ENCODE results near the gene MEGF11.

Gene MEGF11

DNA sequence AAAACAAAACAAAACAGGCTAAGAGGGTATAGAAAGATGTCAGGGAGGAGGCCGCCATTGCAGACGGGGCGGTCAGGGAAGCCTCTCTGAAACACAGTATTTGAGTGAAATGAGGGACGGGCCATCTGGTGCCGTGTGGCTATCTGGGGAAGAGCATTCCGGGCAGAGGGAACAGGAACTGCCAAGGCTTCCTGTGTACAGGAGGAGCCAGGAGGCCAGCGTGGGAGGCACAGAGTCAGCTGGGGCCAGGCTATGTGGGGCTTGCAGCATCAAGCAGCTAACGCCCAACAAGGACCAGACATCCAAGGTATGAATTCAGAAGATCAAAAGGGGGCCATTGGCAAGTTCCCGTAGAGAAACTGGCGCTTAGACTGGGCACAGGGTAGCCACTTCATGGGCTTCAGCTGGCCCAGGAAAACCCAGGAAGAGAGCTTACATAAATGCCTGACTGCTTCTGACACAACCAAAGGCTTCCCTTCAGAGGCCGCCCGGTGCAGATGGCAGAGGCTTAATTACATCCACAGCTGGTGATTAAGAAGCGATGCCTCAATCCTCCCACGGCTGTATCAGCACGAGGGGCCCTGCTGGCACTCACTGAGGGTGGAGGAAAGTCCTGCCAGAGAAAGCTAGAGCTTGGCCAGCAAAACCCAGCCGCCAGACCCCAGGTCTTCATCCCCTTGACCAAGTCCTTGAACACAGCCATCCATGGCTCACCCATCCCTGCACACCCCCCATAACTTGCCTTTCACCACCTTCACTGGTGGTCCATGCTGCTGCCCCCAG is 144.9 kb downstream of the MEGF11 start:
- DNase-seq: no peak

DNA sequence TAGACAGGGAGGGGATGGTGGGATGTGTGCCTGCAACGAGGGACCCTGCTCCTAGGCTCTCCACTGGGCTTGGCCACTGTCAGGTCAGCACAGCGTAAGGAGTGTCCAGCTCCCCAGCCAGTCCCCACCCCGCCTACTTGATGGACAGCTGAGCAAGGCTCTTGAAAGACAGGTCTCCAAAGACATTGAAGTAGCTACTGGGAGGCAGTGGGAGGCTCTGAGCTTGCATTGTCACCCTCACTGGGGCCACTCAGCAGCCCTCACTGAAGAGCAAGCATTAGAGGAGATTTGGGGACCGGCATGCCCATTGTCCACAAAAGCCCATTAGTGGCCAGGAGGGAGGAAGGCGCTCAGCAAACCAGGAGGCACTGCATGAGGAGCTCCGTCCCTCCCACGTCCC is 146.5 kb downstream of the MEGF11 start:
- no peak for DNase-seq

DNA sequence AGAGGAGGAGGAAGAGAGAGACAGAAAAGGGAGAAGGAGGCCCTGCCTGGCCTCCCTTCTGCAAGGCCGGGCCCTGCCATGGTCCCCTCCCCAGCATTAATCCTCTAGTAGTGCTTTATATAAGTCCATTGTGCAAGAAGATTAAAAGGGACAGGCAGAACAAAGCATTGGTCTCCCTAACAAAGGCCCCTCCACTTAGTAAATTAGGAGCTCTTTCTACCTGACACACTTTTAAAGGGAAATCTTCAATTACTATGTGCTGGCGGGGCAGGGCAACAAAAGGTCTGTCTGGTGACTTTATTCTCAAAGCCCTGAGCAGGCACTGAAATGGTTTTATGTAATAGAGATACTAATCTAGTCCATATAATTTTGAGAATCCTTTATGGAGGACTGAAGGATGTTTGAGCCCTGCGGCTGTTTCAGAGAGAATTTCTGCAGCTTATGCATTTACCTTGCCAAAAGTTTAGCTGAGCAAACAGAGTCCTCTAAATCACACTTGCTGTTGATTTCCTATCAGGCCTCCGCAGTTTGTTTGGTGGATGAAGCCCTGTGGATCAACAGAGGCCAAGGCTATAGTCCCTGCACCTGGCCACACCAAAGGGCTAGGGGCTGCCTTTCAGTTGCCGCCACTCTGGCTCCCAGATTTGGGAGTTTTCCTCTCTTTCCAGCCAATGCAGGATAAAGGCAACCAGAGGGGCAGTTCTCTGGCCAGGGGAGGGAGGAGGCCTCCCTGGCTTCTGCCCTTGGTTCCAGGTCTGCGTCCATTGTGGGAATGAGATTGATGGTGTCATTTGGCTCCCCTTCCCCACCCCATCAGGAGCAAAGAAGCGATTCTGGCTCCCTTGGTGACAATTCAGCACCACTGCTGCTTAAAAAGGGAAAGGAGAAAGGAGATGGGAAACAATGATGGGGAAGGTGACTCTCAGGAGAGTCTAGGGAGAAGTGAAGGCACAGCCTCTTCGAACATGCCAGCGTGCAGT is 148.0 kb downstream of the MEGF11 start:
- DNase-seq: no peak

DNA sequence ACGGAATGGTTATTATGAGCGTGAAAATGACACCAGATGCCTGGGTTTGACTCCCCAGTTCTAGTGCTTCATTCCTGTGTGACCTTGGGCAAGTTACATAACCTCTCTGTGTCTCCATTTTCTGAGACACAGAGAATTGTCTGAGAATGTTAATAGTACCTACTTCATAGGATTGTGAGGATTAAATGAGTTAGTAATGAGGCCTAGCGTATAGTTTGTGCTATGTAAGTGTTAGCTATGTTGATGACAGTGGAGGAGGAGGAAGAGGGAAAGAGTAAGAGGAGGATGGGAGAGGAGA is 150.3 kb downstream of the MEGF11 start:
- DNase-seq: no peak

DNA sequence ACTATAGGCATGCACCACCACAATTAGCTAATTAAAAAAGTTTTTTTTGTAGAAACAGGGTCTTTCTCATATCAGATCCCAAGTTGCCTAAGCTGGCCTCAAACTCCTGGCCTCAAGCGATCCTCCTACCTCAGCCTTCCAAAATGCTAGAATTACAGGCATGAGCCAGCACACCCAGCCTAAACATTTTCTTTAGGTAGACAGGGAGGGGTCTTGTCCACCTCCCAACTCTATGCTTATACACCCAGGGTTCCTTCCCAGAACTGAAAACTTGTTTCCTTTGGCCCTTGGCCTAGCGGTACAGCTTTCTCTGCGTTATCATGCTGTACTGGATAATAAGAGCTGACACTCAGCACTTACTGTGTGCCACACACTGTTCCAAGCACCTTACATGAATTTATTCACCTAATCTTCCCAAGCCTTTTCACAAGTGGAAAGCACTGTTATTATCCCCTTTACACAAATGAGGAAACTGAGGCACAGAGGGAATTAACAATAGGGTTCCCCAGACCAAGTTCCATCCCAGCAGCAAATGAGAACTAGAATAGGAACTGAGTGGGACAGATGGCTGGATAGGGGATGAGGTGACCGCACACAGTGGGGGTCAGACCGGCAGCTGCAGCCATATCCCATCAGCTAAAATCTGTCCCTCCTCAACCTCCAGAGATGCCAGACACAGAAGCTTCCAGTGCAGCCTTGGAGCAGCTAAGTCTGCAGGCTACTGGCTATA is 150.8 kb downstream of the MEGF11 start:
- DNase-seq: no peak

DNA sequence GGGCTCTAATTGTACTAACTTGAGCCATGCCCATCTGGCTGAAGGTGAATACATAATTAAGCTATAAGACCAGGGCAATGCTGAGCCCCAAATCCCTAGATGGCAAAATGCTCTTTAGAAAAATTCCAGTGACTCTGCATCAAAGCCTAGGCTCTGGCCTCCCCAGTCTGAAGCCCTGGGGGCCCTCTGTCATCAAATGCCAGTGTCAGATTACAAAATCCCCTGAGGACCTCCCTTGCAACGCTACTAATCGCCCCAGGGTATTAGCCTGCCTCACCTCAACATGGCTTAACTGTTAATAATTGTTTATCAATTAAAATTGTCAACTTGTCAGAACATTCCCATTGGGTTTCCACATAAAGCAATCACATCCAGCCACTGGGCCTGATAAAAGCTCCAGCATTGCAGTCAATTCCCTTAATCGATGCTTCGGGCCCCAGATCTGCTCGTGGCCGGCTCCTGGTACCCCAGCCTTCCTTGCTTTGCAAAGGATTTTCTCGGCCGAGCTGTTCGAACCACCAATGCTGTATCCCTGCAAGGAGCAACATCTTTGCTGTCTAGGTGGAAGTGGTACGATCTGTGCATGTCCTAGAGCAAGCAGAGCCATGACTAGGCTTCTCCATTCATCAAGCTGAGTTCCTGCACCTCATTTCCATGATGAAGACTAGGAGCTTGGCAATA is 151.7 kb downstream of the MEGF11 start:
- DNase-seq: no peak

DNA sequence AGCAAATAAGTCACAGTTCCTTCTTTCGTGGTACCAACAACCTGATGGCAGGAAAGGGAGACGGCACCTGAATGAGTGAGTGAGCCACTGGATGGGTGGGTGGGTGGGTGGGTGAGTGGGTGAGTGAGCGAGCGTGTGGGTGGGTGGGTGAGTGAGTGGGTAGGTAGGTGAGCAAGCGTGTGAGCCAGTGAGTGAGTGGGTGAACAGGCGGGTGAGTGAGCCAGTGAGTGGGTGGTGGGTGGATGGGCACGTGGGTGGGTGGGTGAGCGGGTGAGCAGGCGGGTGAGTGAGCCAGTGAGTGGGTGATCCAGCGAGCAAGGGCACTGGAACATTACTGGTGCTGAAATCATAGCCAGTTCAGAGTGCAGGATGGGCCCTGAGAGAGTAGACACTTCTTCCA is 152.8 kb downstream of the MEGF11 start:
- no peak for DNase-seq

DNA sequence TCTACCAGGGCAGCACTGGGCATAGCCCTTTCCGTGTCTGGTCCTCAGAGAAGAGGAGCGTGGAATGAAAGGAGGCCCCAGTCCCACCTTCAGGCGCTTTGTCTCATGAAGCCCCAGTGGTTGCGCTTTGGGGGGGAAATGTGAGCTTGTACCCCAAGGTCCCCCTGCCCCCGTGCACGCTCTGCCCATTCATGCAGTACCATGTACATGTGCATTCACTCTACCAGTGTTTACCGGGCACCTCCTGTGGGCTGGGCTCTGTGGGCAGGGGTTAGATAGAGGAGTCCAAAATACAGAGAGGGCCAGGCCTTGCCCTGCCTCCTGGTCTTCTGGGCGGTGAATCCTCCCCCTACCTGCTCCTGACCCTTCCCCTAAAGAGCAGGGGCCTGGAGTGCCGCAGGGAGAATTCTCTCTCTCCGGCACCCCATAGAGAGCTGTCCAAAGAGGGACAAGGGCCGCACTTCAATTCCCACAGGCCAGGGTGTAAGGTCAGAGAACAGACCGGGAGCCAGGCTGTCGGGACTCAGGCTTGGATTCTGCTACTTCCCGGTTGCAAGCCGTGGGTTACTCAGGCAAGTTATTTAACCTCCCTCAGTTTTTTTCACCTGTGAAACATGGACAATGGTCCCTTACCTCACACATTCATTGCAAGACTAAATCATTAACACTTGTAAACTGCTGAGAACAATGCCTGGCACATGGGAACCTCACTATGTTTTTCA is 153.4 kb downstream of the MEGF11 start:
- no peak for DNase-seq

DNA sequence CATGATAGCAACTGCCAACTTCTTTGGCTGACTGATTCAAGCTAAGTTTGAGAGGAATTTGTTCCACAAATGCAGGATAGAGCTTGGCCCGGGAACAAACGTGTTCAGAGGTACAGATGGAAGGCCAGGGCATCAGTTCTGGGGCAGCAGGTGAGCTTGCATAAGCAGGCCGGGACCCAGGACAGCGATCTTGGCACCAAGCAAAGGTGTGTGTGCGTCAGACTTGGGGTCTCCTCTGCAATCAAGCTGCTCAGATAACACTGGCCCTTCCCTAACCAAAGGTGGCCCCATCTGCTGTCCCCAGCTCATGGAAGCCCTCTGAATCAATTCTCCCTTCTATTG is 155.6 kb downstream of the MEGF11 start:
- no peak for DNase-seq

DNA sequence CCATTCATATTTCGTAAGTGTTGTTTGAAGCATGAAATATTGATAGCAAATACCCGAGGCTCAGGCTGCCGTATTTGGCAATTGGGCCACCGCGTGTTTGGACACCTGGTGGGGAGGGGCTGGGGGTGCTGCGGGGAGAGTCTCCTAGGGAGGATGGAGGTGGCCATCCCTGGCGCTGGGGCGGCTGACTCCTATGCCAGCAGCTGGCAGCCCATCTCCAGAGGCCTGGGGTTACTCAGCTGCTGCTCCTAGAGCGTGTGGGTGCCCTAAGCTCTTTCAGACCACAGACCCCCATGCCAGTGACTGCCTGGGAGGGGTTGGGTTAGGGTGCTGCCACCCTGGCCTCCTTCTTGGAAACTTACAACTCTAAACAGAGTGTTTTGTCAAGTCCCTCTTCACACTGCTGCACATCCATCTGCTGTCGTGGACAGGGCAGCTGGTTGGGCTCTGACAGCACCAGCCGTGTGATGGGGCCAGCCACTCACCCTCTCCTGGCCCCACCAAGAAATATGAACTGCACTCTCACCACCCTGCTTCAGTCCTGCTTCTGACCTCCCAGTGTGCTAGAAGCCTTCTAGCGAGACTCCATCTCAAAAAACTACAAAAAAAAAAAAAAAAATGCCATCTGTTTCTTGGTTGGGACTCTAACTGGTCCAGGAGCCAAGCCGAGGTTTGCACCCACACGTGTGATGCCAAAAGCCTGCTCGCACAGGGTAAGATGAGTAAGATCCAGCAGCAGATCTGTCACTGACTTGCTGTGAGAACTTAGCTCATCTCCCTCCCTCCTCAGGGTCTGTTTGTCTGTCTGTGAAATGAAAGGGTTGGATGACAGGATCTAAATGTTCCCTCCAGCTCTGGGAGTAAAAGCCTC is 156.2 kb downstream of the MEGF11 start:
- DNase-seq: no peak

DNA sequence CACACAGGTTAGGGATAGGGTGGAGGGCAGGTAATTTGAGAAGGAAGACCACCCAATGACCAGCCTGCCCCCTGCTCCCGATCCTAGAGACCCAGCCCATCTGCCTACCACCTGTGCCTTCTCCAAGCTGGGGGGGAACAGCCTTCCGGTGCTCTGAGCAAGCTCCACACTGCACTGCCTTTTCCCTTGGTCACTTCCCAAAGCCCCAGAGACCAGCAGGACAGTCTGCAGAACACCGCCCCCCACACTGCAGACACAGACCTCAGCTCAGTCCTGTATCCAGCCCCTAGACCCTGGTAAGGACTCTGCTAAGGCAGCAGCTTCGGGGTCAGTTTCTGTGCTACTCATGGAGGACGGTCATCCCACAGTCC is 156.9 kb downstream of the MEGF11 start:
- DNase-seq: no peak

DNA sequence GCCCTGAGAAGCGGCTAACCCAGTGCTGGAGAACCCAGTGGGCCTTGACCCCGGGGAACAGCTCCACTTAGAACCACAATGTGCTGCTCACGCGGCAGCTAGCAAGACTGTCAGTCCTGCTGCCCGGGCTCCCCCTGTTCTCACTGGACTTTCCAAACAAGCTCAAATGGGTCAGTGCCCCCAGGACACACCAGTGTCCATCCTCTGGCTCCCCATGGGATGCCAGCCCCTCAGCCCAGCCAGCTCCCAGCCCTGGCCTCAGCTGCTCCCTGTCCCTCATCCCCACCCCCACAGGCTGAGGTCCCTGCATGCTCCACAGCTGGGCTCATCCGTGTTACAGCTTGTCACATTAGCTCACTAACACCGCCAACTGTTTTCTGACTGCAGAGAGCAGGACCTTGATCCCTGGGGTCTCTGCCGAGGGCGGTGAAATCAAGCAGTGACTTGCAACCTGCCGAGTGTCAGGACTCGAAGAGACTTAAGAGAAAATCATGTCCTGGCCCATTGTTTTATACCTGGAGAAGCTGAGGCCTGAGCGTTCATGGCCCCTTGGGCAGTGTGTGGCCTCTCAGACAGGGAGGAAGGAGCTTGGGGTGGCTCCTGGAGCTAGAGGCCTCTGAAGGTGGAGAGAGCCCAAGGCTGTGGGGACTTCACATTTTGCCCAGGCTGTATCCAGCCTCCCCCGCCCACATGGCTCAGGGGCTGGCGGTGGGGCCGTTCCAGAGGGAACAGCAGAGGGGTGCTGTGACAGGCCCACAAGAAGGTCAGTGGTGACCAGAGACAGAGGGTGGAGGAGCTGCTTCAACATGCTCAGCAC is 157.5 kb downstream of the MEGF11 start:
- no peak for DNase-seq

DNA sequence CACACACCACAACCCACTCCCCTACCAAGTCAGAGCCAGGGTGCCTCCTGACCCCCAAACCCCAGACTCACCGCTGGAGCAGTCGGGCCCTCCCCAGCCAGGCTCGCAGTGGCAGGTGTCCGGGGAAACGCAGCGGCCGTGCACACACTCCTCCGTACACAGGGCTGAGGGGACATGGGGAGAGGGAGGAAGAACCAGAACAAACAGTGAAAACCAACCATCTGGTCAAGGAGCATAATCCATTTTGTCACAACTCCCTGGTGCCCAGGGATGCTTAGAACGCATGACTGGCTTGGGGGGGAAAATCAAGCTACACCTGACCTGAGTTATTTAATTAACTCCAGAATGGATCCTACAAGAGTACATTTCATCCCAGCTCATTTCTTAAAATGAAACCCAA is 159.2 kb downstream of the MEGF11 start:
- no peak for DNase-seq

DNA sequence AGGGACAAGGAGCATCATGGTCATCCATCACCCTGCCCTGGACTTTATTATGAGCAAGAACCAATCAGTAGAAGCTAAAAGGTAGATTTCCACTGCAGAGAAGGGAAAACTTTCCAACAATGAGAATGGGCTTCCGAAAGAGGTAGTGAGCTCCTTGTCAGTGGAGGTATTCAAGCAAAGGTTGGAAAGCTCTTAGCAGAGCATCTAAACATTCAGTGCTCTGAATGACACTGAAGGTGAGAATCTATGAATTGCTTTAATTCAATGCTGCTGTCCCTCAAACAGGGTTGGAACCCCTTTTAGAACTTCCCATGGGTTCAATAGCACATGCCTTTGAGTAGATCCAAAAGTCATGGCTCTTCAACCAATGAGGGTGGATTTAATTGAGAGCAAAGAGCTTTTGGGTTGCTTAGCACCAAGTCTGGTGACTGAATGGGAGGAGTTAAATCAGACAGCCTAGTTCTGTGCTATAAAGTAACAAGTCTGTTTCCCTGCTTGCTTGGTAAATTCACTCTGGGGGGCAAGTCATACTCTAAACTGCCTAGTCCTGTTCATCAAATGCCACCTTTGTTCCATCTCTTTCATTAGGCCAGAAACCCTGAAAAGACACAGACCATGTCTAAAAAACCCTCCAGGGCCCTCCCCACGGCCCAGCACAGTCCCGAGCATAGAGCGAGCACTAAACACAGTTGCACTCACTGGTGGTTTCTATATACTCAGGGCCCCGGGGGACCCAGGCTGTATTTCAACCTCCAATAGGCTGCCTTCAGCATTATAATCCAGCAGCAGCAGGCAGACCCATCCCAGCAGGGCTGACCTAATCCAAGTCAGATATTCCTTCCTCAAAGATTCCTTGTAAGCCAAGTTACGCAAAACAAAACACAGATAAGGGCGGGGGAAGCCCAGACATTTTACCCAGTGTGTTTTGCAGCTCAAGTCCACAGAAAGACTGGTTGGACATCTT is 161.2 kb downstream of the MEGF11 start:
- DNase-seq: no peak

DNA sequence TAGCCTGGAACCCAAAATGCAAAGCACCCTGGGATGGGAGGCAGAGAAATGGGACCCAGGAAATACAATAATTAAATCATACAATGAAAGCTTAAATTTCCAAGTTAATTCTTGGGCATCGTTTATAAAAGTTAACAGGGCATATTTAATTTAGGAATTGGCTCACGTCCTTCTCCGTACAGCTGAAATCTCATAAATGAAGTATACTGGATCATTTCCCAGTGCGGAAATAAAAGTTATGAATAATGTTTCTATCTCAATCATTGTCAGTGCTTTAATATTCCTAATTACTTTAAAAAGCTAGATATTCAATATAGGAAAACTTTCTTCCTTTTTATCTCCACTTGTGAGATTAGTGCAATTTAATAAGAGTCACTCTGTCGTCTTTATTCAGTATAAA is 164.0 kb downstream of the MEGF11 start:
- no peak for DNase-seq

DNA sequence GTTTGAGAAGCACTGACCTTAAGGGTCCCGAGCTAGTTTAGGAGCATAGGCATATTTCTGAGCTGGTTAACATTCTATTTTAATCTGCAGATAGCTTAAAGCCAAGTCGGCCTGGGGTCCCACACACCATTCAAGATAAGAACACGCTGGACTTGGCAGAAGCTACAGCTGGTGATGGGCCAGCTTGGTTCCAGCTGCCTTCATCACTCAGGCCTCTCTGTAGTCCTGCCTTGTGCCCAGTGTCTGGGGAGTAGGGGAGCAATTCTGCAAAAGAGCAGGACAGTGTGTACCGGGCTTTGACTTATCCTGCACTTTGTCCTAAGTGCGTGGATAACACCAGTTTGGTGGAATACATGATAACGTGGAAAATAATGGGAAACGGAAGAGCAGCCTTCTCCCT is 164.5 kb downstream of the MEGF11 start:
- DNase-seq: no peak

DNA sequence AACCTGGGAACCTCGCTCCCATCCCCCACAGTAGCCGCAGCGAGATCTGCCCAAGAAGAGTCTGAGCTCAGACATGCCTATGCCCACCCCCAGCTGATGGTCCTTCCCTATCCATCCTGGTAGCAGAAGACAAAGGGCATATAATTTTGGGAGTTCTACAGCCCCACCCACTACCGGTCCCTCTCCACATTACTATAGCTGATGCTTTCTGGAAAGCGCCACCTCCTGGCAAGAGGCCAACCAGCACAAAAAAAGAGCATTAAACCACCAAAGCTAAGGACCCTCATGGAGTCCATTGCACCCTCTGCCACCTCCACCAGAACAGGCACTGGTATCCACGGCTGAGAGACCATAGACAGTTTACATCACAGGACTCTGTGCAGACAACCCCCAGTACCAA is 168.4 kb downstream of the MEGF11 start:
- DNase-seq: no peak

DNA sequence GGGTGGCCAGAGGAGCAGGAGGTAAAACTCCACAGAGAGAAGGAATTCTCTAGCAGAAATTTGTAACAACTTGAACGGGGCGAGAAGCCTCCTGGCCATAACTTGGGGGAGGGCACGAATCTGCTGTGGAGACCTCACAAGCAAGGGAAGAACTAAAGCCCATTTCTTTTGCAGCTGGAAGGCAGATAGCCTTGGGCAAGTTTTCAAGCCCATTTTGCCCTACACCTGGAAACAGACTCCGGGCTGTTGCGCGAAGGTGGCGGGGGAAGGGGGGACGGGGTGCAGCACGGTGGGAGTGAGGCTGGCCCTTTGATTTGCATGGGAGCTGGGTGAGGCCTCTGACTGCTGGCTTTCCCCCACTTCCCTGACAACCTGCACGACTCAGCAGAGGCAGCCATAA is 168.8 kb downstream of the MEGF11 start:
- no peak for DNase-seq

DNA sequence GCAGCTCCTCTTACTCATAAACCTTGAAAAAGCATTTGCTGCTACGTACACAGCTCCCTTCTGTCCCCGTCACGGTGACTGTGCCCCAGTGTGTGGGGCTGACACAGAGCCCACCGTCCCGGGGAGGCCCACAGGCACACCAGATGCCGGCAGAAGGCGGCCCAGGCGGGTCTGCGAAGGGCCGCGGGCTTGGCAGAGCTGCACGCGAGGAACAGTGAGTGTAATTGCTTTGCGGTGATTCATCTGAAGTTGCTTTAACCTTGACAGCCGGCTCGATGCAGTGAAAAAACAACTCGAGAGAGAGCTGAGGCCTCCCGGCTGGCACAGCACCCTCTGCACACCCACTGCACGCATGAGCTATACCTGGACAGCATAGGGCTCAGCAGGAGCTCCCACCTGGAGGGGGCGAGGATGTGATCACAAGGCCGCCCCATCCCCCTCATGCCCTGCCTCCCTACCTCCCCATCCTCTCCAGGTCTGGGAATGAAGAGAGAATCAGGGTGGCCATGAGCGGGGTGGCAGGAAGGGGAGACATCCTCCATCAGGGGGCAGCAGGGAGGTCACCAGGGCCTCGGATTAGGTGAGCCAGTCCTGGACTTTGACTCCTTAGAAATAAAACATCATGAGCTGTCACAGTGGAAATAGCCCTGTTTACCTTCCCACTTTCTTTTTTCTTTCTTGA is 172.7 kb downstream of the MEGF11 start:
- no peak for DNase-seq
